DOHH2 (cell line): ENCODE data around the gene PLSCR3.

Source experiments
- CTCF ChIP-seq: fragments of 200-600 bp; sonication (generic); IDR thresholded peaks from one replicate; pipeline ENCODE4 v1.5.1; 2014; ENCODE audit warnings: antibody characterized with exemption, mild to moderate bottlenecking, low read depth, low read length; ENCODE audit not compliant: poor library complexity, severe bottlenecking
- EZH2phosphoT487 ChIP-seq: fragments of 200-600 bp; sonication (generic); IDR thresholded peaks from 2 replicates; pipeline ENCODE4 v1.6.1; 2017; ENCODE audit warnings: borderline replicate concordance, mild to moderate bottlenecking, antibody characterized with exemption, low read length, moderate library complexity, mixed read lengths

DNA sequence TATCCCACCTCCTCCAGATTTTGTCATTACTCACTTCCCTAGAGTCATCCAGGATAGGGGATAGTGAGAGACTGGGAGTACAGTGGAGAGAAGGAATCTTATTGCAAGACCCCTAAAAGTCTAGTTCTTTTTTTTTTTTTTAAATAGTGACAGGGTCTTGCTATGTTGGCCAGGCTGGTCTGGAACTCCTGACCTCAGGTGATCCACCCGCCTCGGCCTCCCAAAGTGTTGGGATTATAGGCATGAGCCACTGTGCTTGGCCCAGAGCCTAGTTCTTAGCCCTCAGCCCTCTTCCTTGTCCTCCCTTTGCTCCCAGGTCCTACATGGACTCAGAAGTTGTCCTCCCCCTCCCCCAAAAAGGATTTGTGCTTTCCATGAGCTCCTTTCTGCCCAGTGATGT, 47.8 kb upstream of the PLSCR3 start:
- TF ChIP-seq CTCF (no peak), EZH2phosphoT487 (no peak)
